Measurements from ENCODE around the gene PDXK.

The PDXK gene

DNA sequence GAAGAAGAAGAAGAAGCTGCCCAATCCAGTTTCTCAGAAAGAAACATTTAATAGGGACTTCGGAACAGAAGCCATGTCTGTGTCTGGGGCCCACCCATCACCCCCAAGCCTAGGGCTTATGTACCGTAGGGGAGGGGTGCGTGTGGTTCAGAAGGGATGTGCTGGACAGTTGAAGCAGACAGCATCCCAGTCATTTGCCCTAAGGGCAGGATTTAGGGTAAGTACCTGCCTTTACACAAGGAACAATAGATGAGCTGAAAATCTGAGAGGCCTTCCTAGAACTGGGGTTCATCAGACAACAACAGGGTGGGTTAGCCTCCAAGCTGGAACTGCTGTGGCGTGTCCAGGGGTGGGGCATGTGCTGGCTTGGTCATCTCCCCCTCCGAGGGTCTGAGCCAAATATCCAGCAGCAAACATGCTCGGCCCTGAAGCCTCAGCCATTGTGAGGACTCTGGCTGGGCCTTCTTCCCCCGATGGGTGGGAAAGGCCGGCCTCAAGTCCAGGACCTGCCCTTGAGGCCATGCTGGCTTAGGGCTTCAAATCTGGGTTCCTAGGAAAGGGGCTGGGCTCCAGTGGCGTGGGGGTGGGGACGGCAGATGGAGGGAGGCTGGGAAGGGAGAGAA, 45.1 kb downstream of the PDXK start:
- TF ChIP-seq POLR2A (IDR thresholded peaks at IDR 0.05; ENCODE audit: low read length) (no peak), GATA1 (IDR thresholded peaks at IDR 0.05; ENCODE audit: low read depth, low read length) (no peak)
- no peak for DNase-seq

- TF ChIP-seq GATA1 (IDR thresholded peaks at IDR 0.05; ENCODE audit: low read depth, low read length): no peak
- TF ChIP-seq POLR2A (IDR thresholded peaks at IDR 0.05; ENCODE audit: low read length): no peak
- no peak for DNase-seq
These were observed 45.9 kb downstream of the PDXK start for GRCh38 chr21:43764576-43765495.

DNA sequence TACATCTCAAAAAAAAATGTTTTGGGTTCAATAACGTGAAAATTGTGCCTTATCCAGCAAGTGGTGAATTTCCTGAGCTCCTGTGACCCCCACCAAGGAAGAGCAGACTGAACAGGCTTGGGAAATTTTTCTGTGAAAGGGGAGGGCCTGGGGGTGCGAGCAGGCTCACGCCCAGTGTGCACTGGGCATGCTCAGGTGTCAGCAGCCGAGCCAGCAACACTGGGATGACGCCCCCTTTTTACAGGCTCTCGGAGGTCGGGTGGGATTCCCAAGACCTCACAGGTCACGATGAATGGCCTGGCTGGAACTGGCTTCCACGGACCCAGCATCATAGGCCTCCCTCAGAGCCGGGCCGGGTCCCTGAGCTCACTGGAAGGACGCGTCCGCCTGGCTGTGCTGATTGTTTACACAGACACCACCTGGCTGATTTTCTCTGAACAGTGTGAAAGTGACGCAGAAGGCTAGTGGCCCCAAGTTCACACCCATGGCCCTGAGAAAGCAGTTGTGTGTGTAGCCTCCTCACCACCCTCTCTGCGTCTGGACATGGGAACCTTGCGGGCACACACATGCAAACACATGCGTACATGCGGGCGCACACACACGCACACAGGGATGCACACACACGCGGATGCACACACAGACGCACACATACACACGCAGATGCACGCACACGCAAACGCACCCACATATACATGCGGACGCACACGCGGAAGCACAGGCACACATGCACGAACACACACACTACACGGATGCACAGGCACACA, 48.0 kb downstream of the PDXK start:
- DNase-seq: no peak
- TF ChIP-seq POLR2A (IDR thresholded peaks at IDR 0.05; ENCODE audit: low read length) (no peak), GATA1 (IDR thresholded peaks at IDR 0.05; ENCODE audit: low read depth, low read length) (no peak)

- TF ChIP-seq GATA1 (IDR thresholded peaks at IDR 0.05; ENCODE audit: low read depth, low read length) (no peak), POLR2A (IDR thresholded peaks at IDR 0.05; ENCODE audit: low read length) (no peak)
- no peak for DNase-seq
These were observed 48.6 kb downstream of the PDXK start for GRCh38 chr21:43767498-43767983.

DNA sequence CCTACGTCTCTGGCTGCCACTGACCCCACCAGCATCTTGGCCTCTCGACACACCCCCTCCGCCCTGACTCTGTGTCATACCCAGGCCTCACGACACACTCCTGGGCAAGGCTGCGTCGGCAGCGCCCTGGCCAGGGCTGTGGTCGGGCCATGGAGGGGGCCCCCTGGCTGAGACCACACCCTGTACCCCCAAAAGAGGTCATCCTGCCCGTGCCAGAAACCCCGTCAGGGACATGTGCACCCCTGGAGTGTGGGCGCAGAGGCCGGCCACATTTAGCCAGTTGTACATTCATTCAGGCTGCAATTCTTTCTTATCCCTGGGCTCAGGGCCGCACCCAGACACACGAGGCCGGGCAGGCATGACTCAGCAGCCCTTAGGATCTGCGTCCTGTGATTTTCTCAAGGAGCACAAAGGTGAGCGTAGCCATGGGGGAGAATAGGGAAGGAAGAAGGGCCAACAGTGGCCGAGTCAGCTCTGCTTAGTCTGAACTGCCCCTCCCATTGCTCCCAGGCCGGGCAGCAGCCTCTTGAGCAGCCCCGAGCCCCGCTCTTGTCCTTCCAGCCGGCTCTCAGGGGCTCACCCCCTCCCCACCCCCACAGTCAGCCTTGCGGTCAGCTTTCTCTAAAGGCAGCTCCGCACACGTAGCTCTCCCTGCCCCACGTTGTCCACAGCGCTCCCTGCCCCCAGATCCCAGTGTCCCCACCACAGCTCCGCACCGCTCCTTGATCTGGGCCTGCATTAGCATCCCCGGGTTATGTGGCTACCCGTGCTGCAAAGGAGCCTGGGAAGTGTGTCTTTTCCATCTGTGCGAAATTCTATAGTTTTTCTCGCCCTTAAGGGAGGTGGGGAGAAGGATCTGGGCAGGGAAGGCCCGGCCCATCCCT, 49.3 kb downstream of the PDXK start:
- peak; percentile 86 to 90 for DNase-seq
- TF ChIP-seq GATA1 (IDR thresholded peaks at IDR 0.05; ENCODE audit: low read depth, low read length) (no peak), POLR2A (IDR thresholded peaks at IDR 0.05; ENCODE audit: low read length) (no peak)

- TF ChIP-seq POLR2A (IDR thresholded peaks at IDR 0.05; ENCODE audit: low read length) (no peak), GATA1 (IDR thresholded peaks at IDR 0.05; ENCODE audit: low read depth, low read length) (no peak)
- DNase-seq: no peak
These were observed 49.9 kb downstream of the PDXK start for GRCh38 chr21:43768868-43769167.

GRCh38 chr21:43769325-43769958, 50.5 kb downstream of the PDXK start:
- no peak for DNase-seq
- TF ChIP-seq GATA1 (IDR thresholded peaks at IDR 0.05; ENCODE audit: low read depth, low read length): no peak
- no peak for TF ChIP-seq POLR2A (IDR thresholded peaks at IDR 0.05; ENCODE audit: low read length)

DNA sequence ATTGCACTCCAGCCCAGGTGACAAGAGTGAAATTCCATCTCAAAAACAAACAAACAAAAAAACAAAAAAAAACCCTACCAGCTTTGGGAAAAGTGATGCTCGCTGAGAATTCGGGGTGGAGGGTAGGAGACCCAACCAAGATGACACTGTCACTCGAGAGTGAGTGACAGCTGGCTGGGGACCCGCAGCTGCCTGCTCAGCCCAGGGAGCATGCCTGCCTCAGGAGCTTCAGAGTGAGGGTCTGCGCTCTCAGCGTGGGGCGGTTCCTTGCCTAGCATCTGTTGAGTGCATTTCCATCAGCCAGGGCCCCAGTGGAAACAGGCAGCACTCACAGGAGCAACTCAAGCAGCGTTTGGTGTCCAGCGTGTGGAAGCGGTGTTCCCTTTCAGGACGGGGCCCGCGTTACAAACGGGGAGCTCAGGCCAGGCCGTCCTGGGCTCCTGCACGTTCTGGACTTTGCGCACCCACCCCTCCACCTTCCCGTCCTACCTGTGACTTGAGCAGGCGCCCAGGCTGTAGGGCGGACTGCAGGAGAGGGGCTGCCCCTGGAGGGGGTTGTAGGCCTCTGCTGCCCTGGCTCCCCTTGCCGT, 51.2 kb downstream of the PDXK start:
- TF ChIP-seq GATA1 (IDR thresholded peaks at IDR 0.05; ENCODE audit: low read depth, low read length): no peak
- TF ChIP-seq POLR2A (IDR thresholded peaks at IDR 0.05; ENCODE audit: low read length): no peak
- no peak for DNase-seq

DNA sequence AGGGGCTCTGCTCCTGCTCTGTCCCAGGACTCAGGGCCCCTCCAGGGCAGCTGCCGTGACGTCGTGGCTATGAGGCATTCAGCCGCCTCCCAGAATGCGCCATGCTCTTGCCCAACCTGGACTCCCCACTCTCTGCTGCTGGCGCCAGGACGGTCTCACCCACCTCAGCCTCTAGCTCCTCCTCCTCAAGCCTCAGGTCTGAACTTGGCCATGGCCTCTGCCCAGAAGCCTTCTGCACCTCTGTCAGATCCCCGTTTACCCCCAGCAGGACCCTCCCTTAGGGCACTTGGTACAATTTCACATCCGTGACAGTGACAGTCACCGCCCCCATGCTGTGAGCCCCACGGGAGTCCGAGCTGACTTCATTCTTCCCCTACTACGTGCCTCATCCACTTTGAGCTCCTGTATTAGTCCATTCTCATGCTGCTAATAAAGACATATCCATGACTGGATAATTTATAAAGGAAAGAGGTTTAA, 52.3 kb downstream of the PDXK start:
- peak; percentile 22 to 28 for DNase-seq

DNA sequence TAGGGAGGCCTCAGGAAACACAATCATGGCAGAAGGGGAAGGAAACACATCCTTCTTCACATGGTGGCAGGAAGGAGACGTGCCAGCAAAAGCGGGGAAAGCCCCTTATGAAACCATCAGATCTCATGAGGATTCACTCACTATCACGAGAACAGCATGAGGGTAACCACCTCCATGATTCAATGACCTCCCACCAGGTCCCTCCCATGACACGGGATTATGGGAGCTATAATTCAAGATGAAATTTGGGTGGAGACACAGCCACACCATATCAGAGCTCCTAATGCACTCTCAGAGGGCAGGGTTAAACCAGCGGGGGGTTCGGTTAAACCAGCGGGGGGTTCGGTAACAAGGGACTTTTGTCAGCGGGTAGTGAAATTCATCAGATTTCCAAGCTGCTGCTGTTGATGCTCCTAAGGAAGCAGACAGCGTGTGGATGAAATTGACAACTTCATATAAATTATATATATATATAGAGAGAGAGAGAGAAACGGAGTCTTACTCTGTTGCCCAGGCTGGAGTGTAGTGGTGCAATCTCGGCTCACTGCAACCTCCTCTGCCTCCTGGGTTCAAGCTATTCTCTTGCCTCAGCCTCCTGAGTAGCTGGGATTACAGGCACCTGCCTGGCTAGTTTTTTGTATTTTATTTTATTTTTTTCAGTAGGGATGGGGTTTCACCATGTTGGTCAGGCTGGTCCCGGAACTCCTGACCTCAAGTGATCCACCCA, 52.9 kb downstream of the PDXK start:
- TF ChIP-seq POLR2A (IDR thresholded peaks at IDR 0.05; ENCODE audit: low read length): no peak
- TF ChIP-seq GATA1 (IDR thresholded peaks at IDR 0.05; ENCODE audit: low read depth, low read length): no peak
- DNase-seq: no peak

More for the DNA sequence above, 52.3 kb downstream of the PDXK start:
- TF ChIP-seq POLR2A (IDR thresholded peaks at IDR 0.05; ENCODE audit: low read length) (no peak), GATA1 (IDR thresholded peaks at IDR 0.05; ENCODE audit: low read depth, low read length) (no peak)

DNA sequence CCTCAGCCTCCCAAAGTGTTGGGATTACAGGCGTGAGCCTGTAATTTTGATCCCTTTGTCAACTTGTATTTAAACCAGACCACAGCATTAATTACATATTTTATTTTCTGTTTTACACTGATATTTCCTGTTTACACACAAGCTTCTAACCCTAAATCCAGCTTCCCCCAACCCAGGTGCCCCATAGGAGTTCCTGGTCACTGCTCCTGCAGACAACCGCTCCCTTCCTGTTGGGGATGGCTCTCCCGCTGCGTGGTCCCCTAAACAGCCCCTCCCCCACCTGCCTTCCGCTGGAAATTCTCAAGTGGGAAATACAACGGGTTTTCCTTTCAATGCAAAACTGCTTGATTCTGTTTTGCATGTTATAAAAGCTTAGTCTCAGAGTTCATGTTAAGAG, 53.5 kb downstream of the PDXK start:
- DNase-seq: no peak
- TF ChIP-seq GATA1 (IDR thresholded peaks at IDR 0.05; ENCODE audit: low read depth, low read length) (no peak), POLR2A (IDR thresholded peaks at IDR 0.05; ENCODE audit: low read length) (no peak)

DNA sequence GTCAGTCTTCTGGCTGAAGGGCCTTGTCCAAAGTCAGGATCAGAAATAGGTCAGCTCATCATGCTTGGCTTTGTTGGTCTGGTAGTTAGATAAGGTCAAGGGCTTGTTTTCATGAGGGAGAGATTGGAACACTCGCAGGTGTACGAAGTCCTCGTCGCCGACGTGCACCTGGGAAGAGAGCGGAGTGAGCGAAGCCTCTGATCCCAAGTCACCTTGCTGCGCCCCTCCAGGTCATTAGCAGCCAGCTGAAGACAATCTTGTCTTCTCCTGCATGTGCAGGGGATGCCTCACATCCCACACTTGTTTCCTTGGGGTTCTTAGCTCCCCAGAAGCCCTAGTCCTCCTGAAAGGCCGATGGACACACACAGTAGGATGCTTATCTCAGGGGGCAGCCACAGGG, 55.2 kb downstream of the PDXK start:
- TF ChIP-seq POLR2A (IDR thresholded peaks at IDR 0.05; ENCODE audit: low read length): no peak
- no peak for TF ChIP-seq GATA1 (IDR thresholded peaks at IDR 0.05; ENCODE audit: low read depth, low read length)
- no peak for DNase-seq

All from erythroblast (primary cell).